ENCODE measurements around the gene NXN.

The NXN gene

DNA sequence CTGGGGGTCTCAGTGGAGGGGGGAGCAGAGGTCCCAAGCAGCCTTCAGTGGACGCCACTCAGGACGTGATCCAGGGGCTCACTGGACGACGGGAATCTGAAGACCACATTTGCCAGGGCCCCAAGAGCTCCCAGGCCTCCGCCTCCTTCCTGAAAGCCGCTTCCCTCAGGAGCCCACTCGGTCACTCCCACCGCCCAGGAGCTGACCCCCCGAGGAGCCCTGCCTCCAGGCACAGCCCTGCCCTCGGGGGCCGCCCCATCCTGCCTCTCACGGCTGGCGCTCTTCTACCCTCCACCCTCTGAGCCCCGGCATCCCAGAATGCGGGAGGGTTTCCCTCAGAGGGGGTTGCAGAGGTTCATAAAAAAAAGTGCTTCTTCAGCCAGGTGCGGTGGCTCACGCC lies 41.6 kb upstream of the NXN start:
- TF ChIP-seq CTCF (conservative IDR thresholded peaks at IDR 0.05) (no peak), ZFX (IDR thresholded peaks at IDR 0.05) (no peak)
- no peak overlapping the region for H3K27ac ChIP-seq

DNA sequence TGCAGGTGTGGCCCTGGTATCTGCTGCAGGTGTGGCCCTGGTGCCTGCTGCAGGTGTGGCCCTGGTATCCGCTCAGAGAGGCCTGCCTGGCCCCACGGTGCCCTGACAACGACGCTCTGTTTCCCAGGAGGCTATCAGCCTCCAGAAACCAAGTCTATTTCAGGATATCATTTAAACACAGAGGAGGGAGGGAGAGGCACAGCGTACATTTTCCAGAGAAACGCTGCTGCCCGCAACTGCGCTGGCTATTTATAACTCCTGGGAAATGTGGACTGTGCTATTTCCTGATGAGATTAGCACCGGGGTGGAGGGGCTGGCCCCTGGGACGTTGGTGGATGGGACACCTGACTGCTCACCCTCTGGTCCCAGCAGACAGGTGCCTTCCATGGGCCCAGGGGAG lies 39.9 kb upstream of the NXN start:
- no peak overlapping the region for H3K27ac ChIP-seq
- TF ChIP-seq ZFX (IDR thresholded peaks at IDR 0.05) = no peak
- TF ChIP-seq CTCF (conservative IDR thresholded peaks at IDR 0.05) = no peak

DNA sequence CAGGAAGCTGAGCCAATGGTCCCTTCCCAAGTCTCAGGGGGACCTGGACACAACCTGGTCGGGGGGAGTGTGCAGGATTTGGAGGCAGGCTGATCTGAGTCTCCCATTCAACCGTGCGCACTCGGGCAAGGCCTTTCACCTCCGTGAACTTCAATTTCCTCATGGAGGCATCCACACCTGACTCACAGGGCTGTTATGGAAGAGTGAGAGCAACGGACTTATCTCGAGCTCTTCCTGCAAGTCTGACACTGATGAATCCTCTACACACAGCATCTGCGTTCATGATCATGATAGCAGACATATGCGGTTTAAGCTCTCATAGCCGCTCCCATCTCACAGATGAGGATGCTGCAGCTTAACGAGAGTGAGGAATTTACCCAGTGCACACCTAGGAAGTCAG lies 39.0 kb upstream of the NXN start:
- H3K27ac ChIP-seq = no peak overlapping the region
- TF ChIP-seq ZFX (IDR thresholded peaks at IDR 0.05) (no peak), CTCF (conservative IDR thresholded peaks at IDR 0.05) (no peak)

DNA sequence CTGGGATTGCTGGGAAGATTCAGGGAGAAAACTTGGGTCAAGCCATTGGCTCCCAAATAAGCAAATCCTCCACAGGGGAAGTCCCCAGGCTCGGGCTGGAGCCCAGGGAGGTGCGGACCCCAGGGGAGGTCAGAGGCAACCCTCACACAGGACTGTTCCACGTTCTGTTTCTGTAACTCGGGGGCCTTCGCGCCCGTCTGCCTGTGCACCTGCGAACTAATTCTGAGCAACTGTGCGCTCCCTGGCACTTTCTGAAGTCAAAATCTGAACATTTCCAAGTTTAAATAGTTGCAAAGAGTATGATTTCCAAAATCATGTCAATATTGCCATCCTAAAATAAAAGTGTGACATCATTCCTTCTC lies 34.1 kb upstream of the NXN start:
- H3K27ac ChIP-seq = no peak overlapping the region
- TF ChIP-seq ZFX (IDR thresholded peaks at IDR 0.05) (no peak), CTCF (conservative IDR thresholded peaks at IDR 0.05) (no peak)

GRCh38 chr17:1012823-1013728 lies 33.5 kb upstream of the NXN start:
- TF ChIP-seq ZFX (IDR thresholded peaks at IDR 0.05) = no peak
- no peak for TF ChIP-seq CTCF (conservative IDR thresholded peaks at IDR 0.05)
- H3K27ac ChIP-seq = no peak overlapping the region

- H3K27ac ChIP-seq = no peak overlapping the region
- TF ChIP-seq CTCF (conservative IDR thresholded peaks at IDR 0.05) (no peak), ZFX (IDR thresholded peaks at IDR 0.05) (no peak)
These were observed 32.5 kb upstream of the NXN start for GRCh38 chr17:1011760-1012735.

DNA sequence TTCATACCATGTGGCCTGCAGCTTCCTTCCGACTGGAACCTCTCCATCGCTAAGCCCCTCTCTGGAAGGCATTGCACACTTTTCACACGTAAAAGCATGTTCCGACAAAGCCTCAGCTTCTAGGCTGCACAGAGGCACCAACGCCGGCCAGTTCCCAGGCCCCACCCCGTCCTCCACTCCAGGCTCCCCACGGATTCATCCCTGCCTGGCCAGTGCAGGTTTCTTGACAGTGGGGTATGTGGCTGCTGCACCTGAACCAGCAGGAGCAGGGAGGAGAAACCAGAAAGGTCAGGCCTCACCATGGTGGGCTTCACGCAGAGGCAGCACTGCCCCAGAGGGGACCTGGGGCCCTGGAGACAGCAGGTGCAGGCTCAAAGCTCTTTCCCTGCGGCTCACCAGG lies 31.6 kb upstream of the NXN start:
- TF ChIP-seq ZFX (IDR thresholded peaks at IDR 0.05) (no peak), CTCF (conservative IDR thresholded peaks at IDR 0.05) (no peak)
- H3K27ac ChIP-seq = no peak overlapping the region

All from C4-2B (cell line).